ENCODE measurements around the gene KLF7. TPM values are rescaled to one million over a fixed set of nuclear protein-coding genes. Genes with fewer than 3 reads are reported as not detected.

The KLF7 gene
- total and polyA plus RNA-seq, 9 of the 15 experiments (the other 6 are each of a cell fraction or from before 2014, with no cell fraction given) = 0.04 to 0.54 (median 0.07) TPM

GRCh38 chr2:207206011-207206410 is 40.3 kb upstream of the KLF7 start:
- H3K9me1 ChIP-seq (ENCODE audit: control insufficient read depth, insufficient read depth, low read length) = no peaks in the 10 kb centered on the region
- no peaks in the 10 kb centered on the region for H3K9me3 ChIP-seq (replicated peaks; ENCODE audit: control insufficient read depth, insufficient read depth, low read depth, low read length)
- no peak overlapping the region for H3K4me2 ChIP-seq (ENCODE audit: insufficient read depth, low read length)
- no peak overlapping the region for H3K9ac ChIP-seq (ENCODE audit: insufficient read depth in 1 of 2, low read depth in 2 of 2, low read length in 2 of 2)
- ATAC-seq (no peak), FAIRE-seq (no peak), DNase-seq (ENCODE audit: extremely low read depth in 1 of 4, low spot score in 3 of 4) (no peak)
- 0% methylated on average over 3 of the region's 3 CpGs for WGBS (ENCODE audit: insufficient coverage, low coverage, missing lambda C conversion rate)
- H2AFZ ChIP-seq (ENCODE audit: low read depth, low read length) = no peak overlapping the region
- H3K27me3 ChIP-seq (ENCODE audit: control insufficient read depth in 2 of 2, insufficient read depth in 2 of 2, low read length in 2 of 2) = no peaks in the 10 kb centered on the region
- H3K79me2 ChIP-seq (ENCODE audit: control insufficient read depth, insufficient read depth, low read length) = no peaks in the 10 kb centered on the region
- no peaks in the 10 kb centered on the region for H3K4me1 ChIP-seq (replicated peaks in 1 of 2; ENCODE audit: control insufficient read depth in 2 of 2, insufficient read depth in 2 of 2, low read length in 2 of 2)
- H3K27ac ChIP-seq (ENCODE audit: extremely low read depth, low read depth, low read length) = no peak overlapping the region
- H3K36me3 ChIP-seq (ENCODE audit: control insufficient read depth, insufficient read depth, low read length) = no peaks in the 10 kb centered on the region
- no peak overlapping the region for H3K4me3 ChIP-seq
- in situ Hi-C loops (cut with MboI) (no loop called here), intact Hi-C loops (cut with micrococcal nuclease) (no loop called here)
- no peak for TF ChIP-seq HCFC1 (IDR thresholded peaks at IDR 0.05; ENCODE audit: low read depth, low read length)
- TF ChIP-seq YBX1 (IDR thresholded peaks at IDR 0.05) = no peak
- no peak for TF ChIP-seq ATF6 (CRISPR knock-in tag; IDR thresholded peaks at IDR 0.05)
- TF ChIP-seq, protein P1, sequence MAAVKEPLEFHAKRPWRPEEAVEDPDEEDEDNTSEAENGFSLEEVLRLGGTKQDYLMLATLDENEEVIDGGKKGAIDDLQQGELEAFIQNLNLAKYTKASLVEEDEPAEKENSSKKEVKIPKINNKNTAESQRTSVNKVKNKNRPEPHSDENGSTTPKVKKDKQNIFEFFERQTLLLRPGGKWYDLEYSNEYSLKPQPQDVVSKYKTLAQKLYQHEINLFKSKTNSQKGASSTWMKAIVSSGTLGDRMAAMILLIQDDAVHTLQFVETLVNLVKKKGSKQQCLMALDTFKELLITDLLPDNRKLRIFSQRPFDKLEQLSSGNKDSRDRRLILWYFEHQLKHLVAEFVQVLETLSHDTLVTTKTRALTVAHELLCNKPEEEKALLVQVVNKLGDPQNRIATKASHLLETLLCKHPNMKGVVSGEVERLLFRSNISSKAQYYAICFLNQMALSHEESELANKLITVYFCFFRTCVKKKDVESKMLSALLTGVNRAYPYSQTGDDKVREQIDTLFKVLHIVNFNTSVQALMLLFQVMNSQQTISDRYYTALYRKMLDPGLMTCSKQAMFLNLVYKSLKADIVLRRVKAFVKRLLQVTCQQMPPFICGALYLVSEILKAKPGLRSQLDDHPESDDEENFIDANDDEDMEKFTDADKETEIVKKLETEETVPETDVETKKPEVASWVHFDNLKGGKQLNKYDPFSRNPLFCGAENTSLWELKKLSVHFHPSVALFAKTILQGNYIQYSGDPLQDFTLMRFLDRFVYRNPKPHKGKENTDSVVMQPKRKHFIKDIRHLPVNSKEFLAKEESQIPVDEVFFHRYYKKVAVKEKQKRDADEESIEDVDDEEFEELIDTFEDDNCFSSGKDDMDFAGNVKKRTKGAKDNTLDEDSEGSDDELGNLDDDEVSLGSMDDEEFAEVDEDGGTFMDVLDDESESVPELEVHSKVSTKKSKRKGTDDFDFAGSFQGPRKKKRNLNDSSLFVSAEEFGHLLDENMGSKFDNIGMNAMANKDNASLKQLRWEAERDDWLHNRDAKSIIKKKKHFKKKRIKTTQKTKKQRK (IDR thresholded peaks at IDR 0.05; ENCODE audit: borderline replicate concordance, low read depth, low read length) = no peak
- TF ChIP-seq ARHGAP35 (IDR thresholded peaks at IDR 0.05; ENCODE audit: partially characterized antibody) = no peak
- no peak for TF ChIP-seq PATZ1 (CRISPR knock-in tag; IDR thresholded peaks at IDR 0.05; ENCODE audit: borderline replicate concordance)
- no peak for TF ChIP-seq ATF2 (CRISPR knock-in tag; IDR thresholded peaks at IDR 0.05)
- ChIA-PET POLR2A (no interaction called here), CTCF (ENCODE audit: low intra/inter-chr PET ratio) (no interaction called here)
- no peaks in the 10 kb centered on the region for H4K20me1 ChIP-seq (replicated peaks; ENCODE audit: control insufficient read depth, insufficient read depth, low read length)
- BruUV-seq (replicated peaks) = no TSS peak
